Fibroblast of mammary gland (primary cell): Measurements from ENCODE around the gene C16orf87.

ENCODE experiments used
- DNase-seq: peaks from one replicate; pipeline ENCODE4 v3.0.0-alpha.2; 2010; ENCODE audit warnings: low read depth
- H3K4me3 ChIP-seq: 2 replicates; pipeline ENCODE4 v1.5.1; 2011; ENCODE audit warnings: low read depth, mild to moderate bottlenecking, low read length, moderate library complexity; ENCODE audit not compliant: control insufficient read depth
- TF ChIP-seq, protein P1 (sequence below): conservative IDR thresholded peaks from 2 replicates; pipeline ENCODE4 v1.5.1; 2011; ENCODE audit warnings: low read depth, low read length, inconsistent platforms; ENCODE audit not compliant: control insufficient read depth, insufficient read depth

The C16orf87 gene

DNA sequence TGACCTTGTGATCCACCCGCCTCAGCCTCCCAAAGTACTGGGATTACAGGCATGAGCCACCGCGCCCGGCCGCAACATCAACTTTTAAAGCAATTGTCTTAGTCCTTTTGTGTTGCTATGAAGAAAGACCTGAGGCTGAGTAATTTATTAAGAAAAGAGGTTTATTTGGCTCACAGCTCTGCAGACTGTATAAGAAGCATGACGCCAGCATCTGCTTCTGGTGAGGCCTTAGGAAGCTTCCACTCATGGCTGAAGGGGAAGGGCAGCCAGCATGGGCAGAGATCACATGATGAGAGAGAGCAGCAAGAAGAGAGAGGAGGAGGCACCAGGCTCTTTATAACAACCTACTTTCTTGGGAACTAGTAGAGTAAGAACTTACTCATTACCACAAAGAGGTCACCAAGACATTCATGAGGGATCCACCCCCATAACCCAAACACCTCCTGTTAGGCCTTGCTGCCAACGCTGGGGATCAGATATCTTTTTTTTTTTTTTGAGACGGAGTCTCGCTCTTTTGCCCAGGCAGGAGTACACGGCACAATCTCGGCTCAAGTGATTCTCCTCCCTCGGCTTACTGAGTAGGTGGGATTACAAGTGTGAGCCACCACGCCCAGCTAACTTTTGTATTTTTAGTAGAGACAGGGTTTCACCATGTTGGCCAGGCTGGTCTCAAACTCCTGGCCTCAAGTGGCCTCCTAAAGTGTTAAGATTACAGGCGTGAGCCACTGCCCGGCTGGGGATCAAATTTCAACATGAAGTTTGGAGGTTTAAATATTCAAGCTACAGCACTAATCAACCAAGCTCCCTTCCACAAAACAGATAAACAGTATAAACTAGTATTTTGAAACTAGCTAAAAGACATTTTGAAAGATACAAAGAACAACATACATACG lies 31.8 kb upstream of the C16orf87 start:
- H3K4me3 ChIP-seq: no peak overlapping the region
- DNase-seq: peak; percentile 77
- TF ChIP-seq, protein P1, sequence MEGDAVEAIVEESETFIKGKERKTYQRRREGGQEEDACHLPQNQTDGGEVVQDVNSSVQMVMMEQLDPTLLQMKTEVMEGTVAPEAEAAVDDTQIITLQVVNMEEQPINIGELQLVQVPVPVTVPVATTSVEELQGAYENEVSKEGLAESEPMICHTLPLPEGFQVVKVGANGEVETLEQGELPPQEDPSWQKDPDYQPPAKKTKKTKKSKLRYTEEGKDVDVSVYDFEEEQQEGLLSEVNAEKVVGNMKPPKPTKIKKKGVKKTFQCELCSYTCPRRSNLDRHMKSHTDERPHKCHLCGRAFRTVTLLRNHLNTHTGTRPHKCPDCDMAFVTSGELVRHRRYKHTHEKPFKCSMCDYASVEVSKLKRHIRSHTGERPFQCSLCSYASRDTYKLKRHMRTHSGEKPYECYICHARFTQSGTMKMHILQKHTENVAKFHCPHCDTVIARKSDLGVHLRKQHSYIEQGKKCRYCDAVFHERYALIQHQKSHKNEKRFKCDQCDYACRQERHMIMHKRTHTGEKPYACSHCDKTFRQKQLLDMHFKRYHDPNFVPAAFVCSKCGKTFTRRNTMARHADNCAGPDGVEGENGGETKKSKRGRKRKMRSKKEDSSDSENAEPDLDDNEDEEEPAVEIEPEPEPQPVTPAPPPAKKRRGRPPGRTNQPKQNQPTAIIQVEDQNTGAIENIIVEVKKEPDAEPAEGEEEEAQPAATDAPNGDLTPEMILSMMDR: no peak

DNA sequence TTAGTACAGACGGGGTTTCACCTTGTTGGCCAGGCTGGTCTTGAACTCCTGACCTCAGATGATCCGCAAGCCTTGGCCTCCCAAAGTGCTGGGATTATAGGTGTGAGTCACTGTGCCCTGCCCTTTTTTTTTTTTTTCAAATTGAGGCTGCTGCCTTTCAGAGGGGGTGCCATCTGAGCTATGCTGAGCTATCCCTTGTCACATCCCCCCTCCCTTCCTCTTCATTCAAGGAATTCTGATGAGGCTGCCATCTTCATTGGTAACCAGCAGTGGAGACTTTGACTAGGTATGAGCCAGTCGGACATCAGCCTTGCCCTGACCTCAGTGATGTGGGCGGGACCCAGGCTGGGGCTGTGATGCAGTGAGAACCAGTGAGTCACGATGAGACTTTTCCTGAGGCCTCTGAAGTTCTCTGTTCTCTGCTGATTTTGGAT lies 28.8 kb upstream of the C16orf87 start:
- H3K4me3 ChIP-seq: no peak overlapping the region
- DNase-seq: peak; percentile 94
- TF ChIP-seq, protein P1: no peak

DNA sequence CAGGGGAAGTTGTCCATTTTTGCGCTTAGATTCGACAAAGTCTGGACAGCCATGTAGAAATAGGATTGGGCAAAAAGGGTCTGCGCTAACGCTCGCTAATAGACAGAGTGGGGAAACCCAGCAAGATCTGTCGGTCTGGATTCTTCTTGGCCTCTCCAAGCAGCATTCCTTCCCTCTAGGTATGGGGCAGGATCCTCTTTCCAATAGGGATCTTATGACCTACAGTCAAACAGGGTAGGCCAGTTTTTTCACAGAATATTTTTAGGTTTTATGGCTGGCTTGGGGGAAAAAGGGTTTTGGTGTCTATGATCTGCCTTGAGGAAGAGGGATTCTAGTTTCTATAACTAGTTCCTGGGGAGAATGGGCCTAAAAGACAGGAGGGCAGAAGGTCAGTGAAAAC lies 27.2 kb upstream of the C16orf87 start:
- TF ChIP-seq, protein P1: no peak
- H3K4me3 ChIP-seq: no peak overlapping the region
- no peak for DNase-seq

DNA sequence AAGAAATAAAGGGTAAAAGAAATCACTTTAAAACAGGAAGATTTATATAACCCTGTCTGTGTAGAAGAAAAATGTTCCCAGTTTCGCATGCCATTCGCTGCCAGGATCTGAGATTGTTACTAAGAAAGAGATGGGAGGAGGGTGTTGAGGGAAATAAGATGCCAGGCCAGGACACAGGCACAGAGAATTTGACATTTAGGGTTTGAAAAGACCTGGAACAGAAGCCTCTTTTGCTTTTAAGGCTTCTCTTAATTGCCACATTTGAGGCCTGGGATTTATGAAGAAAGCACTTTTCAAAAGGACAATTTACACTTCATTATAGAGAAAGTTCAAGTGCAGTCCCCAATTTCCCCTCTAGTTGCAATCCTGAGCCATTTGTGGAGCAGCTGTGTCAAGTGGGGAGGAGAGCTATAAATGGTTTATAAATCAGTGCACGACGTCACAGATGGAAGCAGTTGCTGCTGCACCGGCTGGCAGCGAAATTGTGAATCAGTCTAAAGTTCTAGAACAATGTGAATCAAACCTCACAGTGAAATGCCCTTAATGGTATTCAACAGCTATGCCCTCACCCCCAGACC lies 26.5 kb upstream of the C16orf87 start:
- DNase-seq: peak; percentile 73
- TF ChIP-seq, protein P1: peak; percentile 52
- no peak overlapping the region for H3K4me3 ChIP-seq

DNA sequence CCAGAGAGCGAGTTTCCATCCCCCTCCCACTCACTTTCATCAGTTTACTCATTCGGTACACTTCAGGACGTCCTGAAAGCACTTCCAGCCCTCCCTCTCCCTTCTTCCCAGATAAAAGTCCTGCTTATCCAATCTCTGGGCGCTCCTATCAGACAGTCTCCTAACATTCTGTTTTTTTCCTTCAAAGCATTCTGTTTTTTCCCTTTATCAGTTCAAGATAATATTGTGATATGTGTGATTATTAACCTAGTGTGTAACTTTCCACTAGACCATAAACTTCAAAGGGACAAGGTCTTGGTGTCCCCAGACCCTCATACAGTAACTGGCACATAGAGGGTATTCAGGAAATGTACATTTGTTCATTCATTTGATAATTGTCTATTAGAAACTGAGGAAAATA lies 24.4 kb upstream of the C16orf87 start:
- TF ChIP-seq, protein P1: no peak
- H3K4me3 ChIP-seq: no peak overlapping the region
- DNase-seq: no peak

DNA sequence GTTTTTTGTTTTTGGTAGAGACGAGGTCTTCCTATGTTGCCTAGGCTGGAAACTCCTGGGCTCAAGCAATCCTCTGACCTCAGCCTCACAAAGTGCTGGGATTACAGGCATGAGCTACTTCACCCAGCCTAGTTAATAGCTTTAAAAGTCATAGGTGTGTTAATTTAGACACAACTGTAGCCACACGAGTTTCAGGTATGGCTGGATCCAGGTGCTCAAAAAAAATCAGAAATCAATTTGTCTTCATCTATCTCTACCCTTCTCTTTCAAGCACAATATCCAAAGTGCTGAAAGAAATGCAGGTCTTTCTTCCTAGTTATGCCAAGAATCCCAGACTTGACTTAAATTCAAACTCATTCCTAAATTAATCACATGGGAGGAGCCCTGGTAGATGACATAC lies 23.9 kb upstream of the C16orf87 start:
- no peak overlapping the region for H3K4me3 ChIP-seq
- TF ChIP-seq, protein P1: no peak
- no peak for DNase-seq
